Measurements from ENCODE around the gene MTA2.
"Not testable (repeated sequence)": the region's sequence is repeated elsewhere in the genome, so short reads cannot be mapped to it uniquely, and the experiment has no call there.

Gene MTA2

DNA sequence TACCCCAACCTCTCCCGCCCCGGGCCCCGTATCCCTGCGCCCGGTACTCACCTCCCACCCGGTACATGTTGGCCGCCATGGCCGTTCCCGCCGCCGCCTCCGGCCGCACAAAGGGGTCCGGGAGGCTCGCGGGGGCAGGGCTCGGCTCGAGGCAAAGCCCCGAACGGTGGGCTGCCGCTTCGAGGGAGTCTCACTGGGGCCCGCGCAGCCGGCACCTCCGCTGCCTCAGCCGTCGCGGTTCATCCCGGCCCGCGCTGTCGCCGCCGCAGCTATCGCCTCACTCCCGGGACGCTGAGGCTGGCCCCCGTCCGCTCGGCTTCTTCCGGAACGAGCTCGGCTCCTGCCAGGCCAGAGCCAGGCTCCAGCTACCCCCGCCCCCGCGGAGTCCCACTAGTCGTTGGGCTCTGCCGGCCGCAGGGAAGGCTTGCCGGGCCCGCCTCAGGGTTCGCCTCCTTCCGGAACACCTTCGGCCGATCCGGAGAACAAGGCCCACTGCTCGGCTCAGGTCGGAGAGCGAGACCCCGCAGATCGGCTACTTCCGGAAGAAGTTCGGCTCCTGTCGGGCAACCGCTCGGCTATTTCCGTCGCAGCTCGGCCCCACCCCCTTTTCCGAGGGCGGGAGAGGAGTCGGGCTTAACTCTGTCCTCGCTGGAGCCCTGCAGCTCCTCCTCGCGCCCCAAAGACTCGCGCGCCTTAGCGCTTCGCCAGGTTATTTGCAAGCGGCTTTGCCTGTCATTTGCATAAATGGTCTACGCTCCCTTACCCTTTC is at the start of gene MTA2:
MTA2 (minus strand) TSS at position 494 of the 769 bp plus-strand sequence; CDS start at position 79, 415 bp downstream.
- peak; percentile 99 for DNase-seq (ENCODE audit: low read depth in 3 of 3)

DNA sequence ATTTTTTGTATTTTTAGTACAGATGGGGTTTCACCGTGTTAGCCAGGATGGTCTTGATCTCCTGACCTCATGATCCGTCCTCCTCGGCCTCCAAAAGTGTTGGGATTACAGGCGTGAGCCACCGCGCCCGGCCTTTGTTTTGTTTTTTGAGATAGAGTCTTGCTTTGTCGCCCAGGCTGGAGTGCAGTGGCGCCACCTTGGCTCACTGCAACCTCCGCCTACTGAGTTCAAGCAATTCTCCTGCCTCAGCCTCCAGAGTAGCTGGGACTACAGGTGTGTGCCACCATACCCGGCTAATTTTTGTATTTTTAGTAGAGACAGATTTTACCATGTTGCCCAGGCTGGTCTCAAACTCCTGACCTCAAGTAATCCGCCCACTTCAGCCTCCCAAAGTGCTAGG is 48.6 kb upstream of the MTA2 start:
- not testable (repeated sequence) for DNase-seq (ENCODE audit: low read depth in 3 of 3)

DNA sequence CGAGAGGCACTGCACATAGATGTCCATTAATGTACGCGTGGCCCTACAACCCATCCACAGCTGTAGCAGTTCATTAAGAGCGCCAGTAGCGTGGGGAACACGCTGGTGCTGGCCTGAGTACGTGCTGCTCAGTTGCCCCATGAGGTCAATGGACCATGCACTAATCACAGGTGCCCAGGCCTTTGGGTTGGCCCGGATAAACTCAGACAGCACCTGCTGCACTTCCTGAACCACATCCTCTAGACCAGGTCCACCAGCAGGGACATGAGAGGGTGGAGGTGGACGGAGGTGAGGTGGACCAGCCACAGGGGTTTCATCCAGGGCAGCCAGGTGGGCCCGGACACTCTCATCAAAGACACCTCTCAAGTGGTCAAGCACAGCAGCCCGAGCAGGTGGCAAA is 47.8 kb upstream of the MTA2 start:
- DNase-seq (ENCODE audit: low read depth in 3 of 3), result no peak

DNA sequence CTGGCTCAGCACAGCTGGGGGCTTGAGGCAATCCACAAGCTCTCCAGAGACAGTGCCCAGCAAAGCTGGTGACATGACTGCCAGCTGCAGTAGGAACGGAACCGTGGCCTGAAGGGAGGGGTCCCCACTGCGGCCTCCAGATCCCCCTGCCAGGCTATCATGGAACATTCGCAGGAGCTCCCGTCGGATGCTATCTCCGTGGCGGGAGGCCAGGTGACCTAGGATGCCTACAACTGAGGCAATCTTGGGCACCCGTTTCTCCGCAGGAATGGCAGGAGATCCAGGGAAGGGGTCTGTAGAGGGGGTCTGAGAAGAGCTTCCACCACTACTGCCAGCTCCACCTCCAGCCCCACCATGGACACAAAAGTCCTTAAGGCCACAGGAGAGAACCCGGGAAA is 47.3 kb upstream of the MTA2 start:
- no peak for DNase-seq (ENCODE audit: low read depth in 3 of 3)

DNA sequence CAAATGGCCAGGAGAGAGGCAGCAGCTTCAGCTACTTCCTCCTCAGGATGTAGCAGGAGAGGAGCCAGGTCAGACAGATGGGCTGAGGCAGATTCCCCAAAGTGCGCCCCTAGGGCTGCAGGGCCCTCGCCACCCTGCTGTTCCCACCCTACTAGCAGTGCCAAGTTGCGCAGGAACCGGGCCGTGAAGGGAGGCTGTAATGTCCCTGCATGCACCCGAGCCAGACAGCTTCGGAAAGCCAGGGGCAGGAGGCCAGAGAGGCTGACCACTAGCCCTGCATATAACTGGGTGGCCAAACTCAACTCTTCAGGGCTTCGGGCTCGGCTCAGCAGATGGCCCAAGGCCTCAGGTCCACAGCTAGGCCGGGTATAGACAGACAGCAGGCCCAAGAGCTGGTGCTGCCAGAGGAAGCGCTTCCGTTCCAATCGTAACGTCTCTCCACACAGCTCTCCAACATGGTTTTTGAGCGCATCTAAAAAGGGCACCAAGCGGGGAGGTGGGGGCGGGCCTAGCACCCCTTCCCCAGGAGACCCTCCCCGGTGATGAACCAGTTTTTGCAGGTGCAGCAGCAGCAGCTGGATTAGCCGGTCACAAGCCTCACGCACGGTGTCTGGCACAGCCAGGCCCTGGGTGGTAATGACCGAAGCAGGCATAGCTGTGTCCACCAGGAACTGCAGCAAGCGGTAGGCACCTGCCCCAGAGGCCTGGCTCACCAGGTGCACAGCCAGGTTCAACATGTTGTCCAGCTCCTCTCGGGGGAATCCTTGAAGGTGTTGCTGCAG is 46.7 kb upstream of the MTA2 start:
- no peak for DNase-seq (ENCODE audit: low read depth in 3 of 3)

DNA sequence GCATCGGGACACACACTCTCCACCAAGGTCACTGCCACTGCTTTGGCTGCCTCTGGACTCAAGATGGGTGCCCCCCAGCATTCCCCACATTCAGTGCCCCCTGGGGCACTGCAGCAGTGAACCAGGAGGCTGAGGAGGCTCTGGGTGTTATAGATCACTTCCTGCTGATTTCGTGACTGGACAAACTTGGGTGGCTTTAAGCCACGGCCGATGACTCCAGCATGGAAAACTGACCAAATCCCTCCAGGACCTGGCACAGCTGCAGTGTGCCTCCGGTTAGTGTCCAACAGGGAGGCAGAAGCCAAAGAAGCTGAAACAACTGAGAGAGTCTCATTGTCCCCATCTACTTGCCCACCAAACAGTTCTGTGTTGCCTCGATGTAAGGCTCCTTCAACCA is 45.9 kb upstream of the MTA2 start:
- no peak for DNase-seq (ENCODE audit: low read depth in 3 of 3)

DNA sequence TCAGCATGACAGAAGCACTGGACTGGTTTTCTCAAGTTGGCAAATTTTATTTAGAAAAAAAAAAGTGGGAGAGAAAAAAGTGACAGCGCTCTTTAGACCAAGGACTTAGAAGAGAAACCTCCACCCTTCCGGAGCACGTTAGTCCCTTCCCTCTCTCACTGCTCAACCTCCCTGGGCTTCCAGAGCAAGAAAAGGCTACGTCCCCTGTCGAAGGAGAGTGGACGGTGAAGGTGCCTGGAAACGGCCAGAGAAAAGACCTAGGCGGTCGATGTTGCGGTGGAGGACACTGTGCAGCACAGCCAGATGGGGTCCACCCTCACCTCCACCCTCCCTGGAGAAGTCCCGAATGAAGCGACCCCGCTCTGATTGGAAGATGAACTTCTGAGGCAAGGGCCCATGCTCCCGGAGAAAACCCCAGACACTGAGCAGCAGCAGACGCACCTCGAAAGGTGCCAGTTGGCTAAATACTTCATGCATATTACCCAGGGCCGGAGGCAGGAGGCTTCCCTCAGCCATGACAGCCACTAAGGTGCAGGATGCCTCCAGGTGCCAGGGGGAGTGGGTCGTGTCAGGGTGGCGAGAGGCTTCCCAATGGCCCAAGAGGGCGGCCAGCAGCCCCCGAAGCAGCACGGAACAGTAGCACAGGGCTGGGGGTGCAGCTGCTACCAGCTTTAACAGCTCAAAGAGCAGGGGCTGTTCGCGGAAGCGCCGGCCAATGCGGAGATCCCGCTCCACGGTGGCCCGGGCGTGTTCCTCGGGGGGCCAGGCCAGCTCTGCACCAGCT is 45.4 kb upstream of the MTA2 start:
- DNase-seq (ENCODE audit: low read depth in 3 of 3), result no peak

DNA sequence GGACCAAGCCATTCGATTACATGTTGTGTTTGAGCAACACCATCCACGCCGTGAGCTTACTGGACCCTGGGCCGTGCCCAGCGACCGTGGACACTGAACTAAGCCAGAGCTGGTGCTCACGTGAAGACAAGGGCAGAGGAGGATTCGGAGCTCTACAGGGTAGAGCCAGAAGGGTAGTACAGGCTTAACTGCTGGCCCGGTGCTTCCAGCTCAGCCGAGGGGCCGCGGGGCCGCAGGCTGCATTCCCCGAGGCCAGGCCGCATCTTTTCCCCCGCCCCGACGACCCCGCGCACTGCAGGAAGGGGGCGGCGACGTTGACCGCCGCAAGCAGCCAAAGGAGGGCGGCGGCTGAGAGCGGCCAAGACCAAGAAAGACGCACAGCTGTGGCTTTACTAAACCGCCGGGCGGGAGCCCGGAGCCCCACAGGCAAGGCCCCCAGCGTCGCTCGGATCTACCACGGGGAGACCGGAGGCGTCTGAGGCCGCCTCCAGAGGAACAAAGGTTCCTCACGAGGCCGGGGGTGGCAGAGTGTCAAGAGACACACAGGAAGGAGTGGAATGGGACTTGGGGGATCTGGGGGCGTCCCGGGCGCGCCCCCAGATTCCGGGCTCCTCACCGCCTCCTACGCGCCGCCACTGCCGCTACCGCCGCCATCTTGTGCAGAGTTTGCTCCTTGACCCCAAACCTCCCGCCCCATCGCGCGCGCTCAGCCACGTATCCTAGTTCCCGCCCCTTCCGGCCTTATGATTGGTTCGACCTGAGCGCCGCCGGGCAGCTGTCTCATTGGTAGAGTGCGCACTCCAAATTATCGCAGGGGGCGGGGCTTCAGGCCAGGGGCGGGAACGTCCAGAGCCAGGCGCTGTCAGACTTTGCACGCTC is 44.5 kb upstream of the MTA2 start, which contains the start of gene GANAB:
GANAB (minus strand) TSS at position 668 of the 879 bp plus-strand sequence; CDS start at position 654, 14 bp downstream.
- peak; percentile 99 to 100 (median 99) for DNase-seq (ENCODE audit: low read depth in 3 of 3)

DNA sequence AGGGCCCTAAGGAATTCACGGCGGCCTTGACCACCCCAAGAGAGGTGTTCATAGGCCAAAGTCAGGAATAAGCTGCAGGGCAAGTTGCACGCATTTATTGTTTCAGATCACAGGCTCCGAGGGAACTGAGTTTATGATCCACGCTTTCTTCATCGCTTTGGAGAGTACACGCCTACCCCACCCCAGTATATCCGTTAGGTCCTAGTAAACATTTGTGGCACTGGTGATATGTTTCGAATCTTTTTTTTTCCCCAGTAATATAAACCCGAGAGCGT is 43.9 kb upstream of the MTA2 start:
- DNase-seq (ENCODE audit: low read depth in 3 of 3), result no peak

DNA sequence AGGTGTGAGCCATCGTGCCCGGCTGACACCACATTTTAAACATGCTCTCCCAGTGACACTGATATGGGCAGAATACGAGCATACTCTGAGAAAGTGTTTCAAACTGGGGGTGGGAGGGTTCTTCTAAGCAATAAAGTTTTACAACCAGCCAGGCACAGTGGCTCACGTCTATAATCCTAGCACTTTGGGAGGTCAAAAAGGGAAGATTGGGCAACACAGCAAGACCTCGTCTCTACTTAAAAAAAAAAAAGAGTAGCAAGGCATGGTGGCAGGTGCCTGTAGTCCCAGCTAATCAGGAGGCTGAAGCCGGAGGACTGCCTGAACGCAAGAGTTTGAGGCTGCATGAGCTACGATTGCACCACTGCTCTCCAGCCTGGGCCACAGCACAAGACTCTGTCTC is 42.6 kb upstream of the MTA2 start:
- DNase-seq (ENCODE audit: low read depth in 3 of 3), result no peak

DNA sequence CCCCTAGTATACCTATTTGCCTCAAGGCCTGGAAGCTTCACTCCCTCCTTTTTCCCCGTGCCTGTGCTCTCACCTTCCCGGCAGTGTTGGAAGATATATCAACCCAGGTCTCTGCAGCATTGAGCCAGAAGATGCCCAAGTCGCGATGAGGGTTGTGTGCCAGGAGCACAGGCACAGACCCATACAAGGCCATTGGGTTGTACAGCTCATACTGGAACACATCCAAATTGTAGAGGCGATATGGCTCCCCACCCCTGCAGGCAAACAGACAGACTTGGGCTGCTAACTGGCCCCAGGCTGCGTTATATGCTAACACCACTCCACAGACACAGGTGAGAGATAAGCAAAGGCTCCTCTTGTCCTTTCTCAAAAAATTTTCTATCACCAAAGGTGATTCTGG is 30.8 kb upstream of the MTA2 start:
- no peak for DNase-seq (ENCODE audit: low read depth in 3 of 3)

DNA sequence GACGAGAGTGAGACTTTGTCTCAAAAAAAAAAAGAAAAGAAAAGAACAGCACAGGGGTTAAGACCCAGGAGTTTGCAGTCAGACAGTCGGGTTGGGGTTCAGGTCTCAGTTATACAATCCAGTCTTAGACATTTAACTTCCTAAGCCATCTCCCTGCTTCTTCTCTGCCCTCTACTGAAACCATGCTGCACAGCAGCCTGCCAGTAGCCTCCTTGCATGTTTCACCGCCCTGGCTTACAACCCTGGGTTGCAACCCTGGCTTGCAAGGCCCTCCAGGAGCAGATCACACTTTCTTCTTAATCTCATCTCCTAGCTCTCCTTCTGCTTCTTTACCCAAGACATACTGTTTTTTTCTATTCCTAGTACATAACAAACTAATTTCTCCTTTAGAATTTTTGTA is 26.0 kb upstream of the MTA2 start:
- DNase-seq (ENCODE audit: low read depth in 3 of 3), result no peak

DNA sequence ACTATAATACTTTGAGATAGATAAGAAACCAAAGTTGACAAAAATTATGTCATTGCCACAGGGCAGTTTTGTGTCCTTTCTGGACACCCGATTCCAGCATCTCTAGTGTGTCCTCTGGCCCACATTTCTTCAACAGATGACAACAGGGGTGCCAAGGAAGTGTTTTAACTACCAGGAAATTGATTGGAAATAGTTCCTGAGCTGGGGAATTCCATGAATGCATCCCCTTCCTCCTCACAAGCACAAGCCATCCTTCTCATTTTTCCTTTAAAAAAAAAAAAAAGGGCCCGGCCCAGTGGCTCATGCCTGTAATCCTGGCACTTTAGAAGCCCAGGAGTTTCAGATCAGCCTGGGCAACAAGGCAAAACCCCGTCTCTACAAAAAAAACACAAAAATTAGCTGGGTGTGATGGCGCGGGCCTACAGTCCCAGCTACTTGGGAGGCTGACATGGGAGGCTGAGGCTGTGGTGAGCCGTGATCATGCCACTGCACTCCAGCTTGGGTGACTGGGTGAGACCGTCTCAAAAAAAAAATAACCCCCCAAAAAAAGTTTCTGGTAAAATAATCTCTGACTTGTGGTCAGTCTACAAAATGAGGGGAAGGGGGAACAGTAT is 20.9 kb upstream of the MTA2 start:
- no peak for DNase-seq (ENCODE audit: low read depth in 3 of 3)

DNA sequence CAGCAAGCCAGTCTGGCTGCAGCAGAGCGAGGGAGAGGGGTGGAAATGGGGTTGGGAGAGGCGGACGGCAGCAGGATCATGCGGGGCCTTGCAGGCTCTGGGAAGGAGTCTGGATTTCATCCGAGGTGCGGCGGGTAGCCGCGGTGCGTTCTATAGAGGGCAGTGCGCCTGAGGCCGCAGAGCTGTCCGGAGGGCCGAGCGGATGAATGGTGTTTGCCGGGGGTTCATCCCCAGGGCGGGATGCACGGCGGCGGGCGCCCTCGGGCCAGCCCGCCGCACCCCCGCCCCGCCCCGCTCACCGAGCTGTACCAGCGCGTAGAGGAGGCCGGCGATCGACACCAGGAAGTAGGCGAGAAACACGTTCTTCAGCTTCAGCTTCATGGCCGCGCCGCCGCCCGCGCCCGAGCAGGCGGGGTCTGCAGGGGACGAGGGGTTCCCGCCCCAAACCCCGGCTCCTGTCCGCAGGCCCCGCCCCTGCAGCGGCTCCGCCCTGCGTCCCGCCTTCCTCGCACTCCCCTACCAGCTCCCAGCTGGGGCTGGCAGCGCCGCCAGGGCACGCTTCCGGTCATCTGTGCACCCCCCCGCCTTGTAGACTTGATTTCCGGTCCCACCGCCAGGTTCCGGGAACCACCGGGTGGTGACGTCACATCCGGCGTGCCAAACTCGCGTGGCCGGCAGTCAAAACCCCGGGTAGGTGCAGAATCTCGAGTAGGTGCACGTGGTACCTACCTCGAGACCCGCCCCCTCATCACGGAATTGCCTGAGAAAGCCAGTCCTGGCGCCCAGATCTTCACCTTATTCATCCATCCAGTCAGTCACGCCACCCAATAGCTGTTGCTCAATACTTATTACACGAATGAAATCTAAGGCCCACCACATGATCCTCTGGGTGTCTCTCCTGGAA is 20.2 kb upstream of the MTA2 start, which contains the start of gene B3GAT3:
B3GAT3 (minus strand) TSS at position 420 of the 904 bp plus-strand sequence; CDS start at position 381, 39 bp downstream.
- DNase-seq (ENCODE audit: low read depth in 3 of 3), result peak; percentile 93 to 95 (median 94)

DNA sequence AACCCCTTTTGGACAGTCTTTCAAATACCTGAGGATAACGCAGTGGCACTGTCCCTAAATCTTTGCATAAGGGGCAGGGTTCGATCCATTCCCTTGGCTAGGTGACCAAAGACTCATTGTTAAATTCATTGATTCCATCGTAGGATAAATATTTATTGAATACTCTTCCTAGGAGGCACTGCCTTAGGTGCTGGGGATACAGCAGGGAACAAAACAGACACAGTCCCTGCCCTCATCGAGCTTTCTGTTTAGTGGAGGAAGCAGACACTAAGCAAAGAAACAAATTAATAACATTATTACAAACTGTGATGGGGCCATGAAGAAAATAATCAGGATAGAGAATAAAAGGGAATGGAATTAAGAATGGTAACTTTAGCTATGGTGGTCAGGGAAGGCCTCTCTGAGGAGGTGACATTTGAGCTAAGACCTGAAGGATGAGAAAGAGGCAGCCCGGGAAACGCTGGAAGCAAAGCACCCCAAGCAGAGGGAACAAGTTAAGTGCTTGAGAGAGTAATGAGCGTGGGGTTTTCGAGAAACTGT is 19.4 kb upstream of the MTA2 start:
- DNase-seq (ENCODE audit: low read depth in 3 of 3), result no peak

DNA sequence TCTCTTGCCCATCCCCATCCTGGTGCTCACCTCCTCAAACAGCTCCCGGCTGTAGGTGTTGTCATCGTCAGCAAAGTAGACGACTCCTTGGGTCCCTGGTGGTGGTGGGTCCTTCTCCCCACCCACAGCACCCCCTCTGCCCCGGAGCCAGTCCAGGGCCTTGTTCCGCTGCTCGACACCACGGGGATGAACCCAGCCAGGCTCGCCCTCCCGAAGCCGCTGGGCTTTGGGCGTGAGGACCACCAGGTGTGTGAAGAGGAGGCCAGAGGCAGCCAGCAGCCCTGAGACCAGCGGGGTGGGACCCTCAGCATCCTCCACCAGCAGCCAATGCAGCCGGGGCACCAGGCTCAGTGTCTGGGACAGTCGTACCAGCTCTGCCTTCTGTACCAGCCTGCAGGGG is 15.3 kb upstream of the MTA2 start:
- DNase-seq (ENCODE audit: low read depth in 3 of 3), result not testable (repeated sequence)

DNA sequence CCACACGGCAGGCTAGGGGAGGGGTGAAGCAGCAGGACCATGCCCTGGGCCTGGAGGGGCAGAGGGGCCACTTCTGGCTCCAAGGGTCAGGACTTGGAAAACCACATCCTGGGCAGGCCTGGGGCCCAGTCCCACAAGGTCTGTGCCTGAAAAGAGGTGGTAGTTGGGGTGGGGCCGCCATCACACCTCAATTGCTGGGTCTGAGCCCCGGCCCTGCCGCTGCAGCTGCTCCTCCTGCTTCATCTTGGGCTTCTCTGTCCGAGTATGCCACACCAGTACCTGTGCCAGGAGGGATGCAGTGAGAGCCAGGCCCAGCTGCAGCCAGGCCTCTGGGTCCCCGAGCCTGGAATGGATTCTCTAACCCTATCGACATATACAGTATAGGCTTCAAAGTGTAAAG is 13.9 kb upstream of the MTA2 start:
- no peak for DNase-seq (ENCODE audit: low read depth in 3 of 3)

DNA sequence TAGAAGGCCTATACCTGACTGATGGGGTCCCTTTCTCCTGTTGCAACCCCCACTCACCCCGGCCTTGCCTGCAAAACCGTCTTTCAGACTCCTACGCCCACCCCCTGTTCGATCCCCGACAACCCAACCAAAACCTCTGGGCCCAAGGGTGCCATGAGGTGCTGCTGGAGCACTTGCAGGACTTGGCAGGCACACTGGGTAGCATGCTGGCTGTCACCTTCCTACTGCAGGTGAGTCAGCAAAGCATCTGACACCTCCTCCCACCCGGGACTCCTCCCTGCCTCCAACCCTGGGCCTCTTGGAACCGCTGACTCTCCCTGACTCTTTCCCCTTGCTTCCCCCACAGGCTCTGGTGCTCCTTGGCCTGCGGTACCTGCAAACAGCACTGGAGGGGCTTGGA is 12.6 kb upstream of the MTA2 start:
- DNase-seq (ENCODE audit: low read depth in 3 of 3), result peak; percentile 39 to 46 (median 44)

DNA sequence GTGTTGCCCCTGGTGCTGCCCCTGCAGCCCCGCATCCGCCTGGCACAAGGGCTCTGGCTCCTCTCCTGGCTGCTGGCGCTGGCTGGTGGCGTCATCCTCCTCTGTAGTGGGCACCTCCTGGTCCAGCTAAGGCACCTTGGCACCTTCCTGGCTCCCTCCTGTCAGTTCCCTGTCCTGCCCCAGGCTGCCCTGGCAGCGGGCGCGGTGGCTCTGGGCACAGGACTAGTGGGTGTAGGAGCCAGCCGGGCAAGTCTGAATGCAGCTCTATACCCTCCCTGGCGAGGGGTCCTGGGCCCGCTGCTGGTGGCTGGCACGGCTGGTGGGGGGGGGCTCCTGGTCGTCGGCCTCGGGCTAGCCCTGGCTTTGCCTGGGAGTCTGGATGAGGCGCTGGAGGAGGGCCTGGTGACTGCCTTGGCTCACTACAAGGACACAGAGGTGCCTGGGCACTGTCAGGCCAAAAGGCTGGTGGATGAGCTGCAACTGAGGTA is 11.7 kb upstream of the MTA2 start:
- DNase-seq (ENCODE audit: low read depth in 3 of 3), result no peak

Data from stimulated activated CD4-positive, alpha-beta T cell treated with anti-CD3 and anti-CD28 coated beads, TNF-alpha, amount 100 ng/mL, for 48 hours (primary cell).